GM21447 (cell line): ENCODE measurements around the gene MAMDC4.
"Not testable (repeated sequence)": the region's sequence is repeated elsewhere in the genome, so short reads cannot be mapped to it uniquely, and the experiment has no call there.

ENCODE experiments used
- ATAC-seq: cut with Tn5 transposase; IDR thresholded peaks from one replicate; pipeline ENCODE4 v1.9.1; 2021; ENCODE audit not compliant: unreplicated experiment

The MAMDC4 gene

GRCh38 chr9:136824496-136825225 is 27.5 kb upstream of the MAMDC4 start:
- ATAC-seq = no peak

GRCh38 chr9:136825295-136826187 is 26.6 kb upstream of the MAMDC4 start:
- no peak for ATAC-seq

- no peak for ATAC-seq
Measured at GRCh38 chr9:136826188-136826541, 26.0 kb upstream of the MAMDC4 start.

- ATAC-seq = no peak
Measured at GRCh38 chr9:136826703-136827582, 25.2 kb upstream of the MAMDC4 start.

GRCh38 chr9:136827794-136828473 is 24.2 kb upstream of the MAMDC4 start:
- ATAC-seq = no peak

GRCh38 chr9:136828474-136829140 is 23.5 kb upstream of the MAMDC4 start:
- no peak for ATAC-seq

GRCh38 chr9:136829412-136829811 is 22.7 kb upstream of the MAMDC4 start:
- no peak for ATAC-seq

- no peak for ATAC-seq
Measured at GRCh38 chr9:136829981-136830885, 21.9 kb upstream of the MAMDC4 start.

- ATAC-seq = no peak
Measured at GRCh38 chr9:136831002-136831719, 21.0 kb upstream of the MAMDC4 start.

GRCh38 chr9:136831720-136832104 is 20.4 kb upstream of the MAMDC4 start:
- no peak for ATAC-seq

- no peak for ATAC-seq
Measured at GRCh38 chr9:136832581-136832980, 19.6 kb upstream of the MAMDC4 start.

- ATAC-seq = not testable (repeated sequence)
Measured at GRCh38 chr9:136833381-136834048, 18.6 kb upstream of the MAMDC4 start.

- no peak for ATAC-seq
Measured at GRCh38 chr9:136835162-136835931, 16.8 kb upstream of the MAMDC4 start.

GRCh38 chr9:136835932-136836904 is 15.9 kb upstream of the MAMDC4 start:
- ATAC-seq = no peak

- no peak for ATAC-seq
Measured at GRCh38 chr9:136837146-136837855, 14.8 kb upstream of the MAMDC4 start.
